ENCODE measurements around the gene MLXIP. TPM values are rescaled to one million over a fixed set of nuclear protein-coding genes. Genes with fewer than 3 reads are reported as not detected.
"Not testable (repeated sequence)": the region's sequence is repeated elsewhere in the genome, so short reads cannot be mapped to it uniquely, and the experiment has no call there.

The MLXIP gene
- total RNA-seq, 4 donors from 2014 or later: 33.8 to 82.2 (median 50.9) TPM

DNA sequence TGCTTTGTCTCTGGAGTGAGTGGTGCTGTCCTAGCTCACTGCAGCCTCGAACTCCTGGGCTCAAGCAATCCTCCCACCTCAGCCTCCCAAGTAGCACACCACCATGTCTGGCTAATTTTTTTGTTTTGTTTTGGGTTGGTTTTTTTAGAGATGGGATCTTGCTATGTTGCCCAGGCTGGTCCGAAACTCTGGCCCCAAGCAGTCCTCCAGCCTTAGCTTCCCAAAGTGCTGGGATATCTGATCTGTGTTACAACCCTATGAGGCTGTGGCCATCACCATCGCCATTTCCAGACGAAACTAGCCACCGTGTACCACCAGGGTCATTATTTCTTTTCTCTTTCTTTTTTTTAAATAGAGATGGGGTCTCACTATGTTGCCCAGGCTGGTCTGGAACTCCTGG is 92.8 kb downstream of the MLXIP start:
- intact Hi-C loops (cut with DNase I): no loop called here
- Histone ChIP-seq H3K4me1 (no peaks in the 10 kb centered on the region), H3K27me3 (peaks cover 0 to 21% (median 0%) of the 10 kb centered on the region in 4 donors), H3K27ac (replicated peaks in 1 of 4) (no peak overlapping the region), H3K9me3 (no peaks in the 10 kb centered on the region), H3K36me3 (no peaks in the 10 kb centered on the region), H3K4me3 (no peak overlapping the region)
- TF ChIP-seq CTCF (IDR thresholded peaks at IDR 0.05) (no peak), POLR2AphosphoS5 (IDR thresholded peaks at IDR 0.05) (no peak), EP300 (IDR thresholded peaks at IDR 0.05) (no peak), POLR2A (IDR thresholded peaks at IDR 0.05; ENCODE audit: low read depth) (no peak)
- 92% methylated on average over 5 of the region's 5 CpGs for WGBS
- DNase-seq (ENCODE audit: extremely low spot score): no peak

DNA sequence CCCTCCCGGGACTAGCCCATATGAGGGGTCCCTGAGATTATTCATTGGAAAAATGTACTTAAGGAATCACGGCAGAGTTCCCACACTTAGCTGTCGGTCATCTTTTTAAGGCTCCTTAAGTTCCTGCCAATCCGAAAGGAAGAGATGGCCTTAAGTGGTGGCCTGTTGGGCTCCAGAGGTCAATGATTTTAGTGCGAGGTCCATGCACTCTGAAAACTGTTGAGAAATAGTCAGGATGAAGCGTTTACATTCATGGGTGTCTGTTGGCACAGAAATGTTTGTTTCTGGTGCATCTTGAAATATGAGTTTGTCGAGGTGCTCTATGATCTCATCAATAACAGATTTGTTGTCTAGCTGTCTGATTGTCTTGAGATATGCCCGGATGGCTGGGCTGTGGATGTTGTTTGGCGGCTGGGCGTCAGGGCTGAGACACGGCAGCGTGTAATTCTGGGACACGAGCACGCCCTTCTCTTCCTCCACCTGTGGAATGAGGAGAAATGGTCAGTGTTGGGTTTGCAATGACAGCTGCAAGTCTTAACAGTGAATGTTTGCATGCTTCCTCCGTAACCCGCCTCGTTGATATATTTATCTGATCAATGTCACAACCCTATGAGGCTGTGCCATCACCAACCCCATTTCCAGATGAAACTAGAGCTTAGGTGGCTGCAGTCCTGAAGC is 93.8 kb downstream of the MLXIP start:
- no peaks in the 10 kb centered on the region for H3K36me3 ChIP-seq
- intact Hi-C loops (cut with DNase I): no loop called here
- H3K4me1 ChIP-seq: no peaks in the 10 kb centered on the region
- H3K4me3 ChIP-seq: no peak overlapping the region
- no peak overlapping the region for H3K27ac ChIP-seq (replicated peaks in 1 of 4)
- H3K27me3 ChIP-seq: peaks cover 0 to 17% (median 0%) of the 10 kb centered on the region in 4 donors
- no peaks in the 10 kb centered on the region for H3K9me3 ChIP-seq
- no peak for DNase-seq (ENCODE audit: extremely low spot score)
- 78% methylated on average over 10 of the region's 17 CpGs for WGBS
- no peak for TF ChIP-seq EP300 (IDR thresholded peaks at IDR 0.05)
- no peak for TF ChIP-seq CTCF (IDR thresholded peaks at IDR 0.05)
- TF ChIP-seq POLR2A (IDR thresholded peaks at IDR 0.05; ENCODE audit: low read depth): no peak
- TF ChIP-seq POLR2AphosphoS5 (IDR thresholded peaks at IDR 0.05): no peak

- Histone ChIP-seq H3K36me3 (no peaks in the 10 kb centered on the region), H3K4me3 (no peak within 1 kb of the TSS), H3K27me3 (peaks cover 0 to 16% (median 0%) of the 10 kb centered on the region in 4 donors), H3K27ac (replicated peaks in 1 of 4) (no peak within 1 kb of the TSS), H3K9me3 (no peaks in the 10 kb centered on the region), H3K4me1 (no peaks in the 10 kb centered on the region)
- WGBS: 93% methylated on average over 17 of the region's 17 CpGs
- intact Hi-C loops (cut with DNase I): no loop called here
- no peak for TF ChIP-seq POLR2A (IDR thresholded peaks at IDR 0.05; ENCODE audit: low read depth)
- TF ChIP-seq POLR2AphosphoS5 (IDR thresholded peaks at IDR 0.05): no peak
- TF ChIP-seq CTCF (IDR thresholded peaks at IDR 0.05): no peak
- TF ChIP-seq EP300 (IDR thresholded peaks at IDR 0.05): no peak
- peak; percentile 86 for DNase-seq (ENCODE audit: extremely low spot score)
Observed at GRCh38 chr12:122174155-122174845, 95.7 kb downstream of the MLXIP start, which contains the start of gene IL31. Gene IL31 (minus strand): TSS chr12:122174221. CDS start chr12:122174172, 49 bp downstream.

- H3K36me3 ChIP-seq; H3K9me3 ChIP-seq; H3K4me1 ChIP-seq; H3K4me3 ChIP-seq; DNase-seq (ENCODE audit: extremely low spot score); intact Hi-C loops (cut with DNase I); H3K27ac ChIP-seq (replicated peaks in 1 of 4); H3K27me3 ChIP-seq: not testable (repeated sequence)
- 96% methylated on average over 4 of the region's 4 CpGs for WGBS
Observed at GRCh38 chr12:122176473-122176872, 97.9 kb downstream of the MLXIP start.

DNA sequence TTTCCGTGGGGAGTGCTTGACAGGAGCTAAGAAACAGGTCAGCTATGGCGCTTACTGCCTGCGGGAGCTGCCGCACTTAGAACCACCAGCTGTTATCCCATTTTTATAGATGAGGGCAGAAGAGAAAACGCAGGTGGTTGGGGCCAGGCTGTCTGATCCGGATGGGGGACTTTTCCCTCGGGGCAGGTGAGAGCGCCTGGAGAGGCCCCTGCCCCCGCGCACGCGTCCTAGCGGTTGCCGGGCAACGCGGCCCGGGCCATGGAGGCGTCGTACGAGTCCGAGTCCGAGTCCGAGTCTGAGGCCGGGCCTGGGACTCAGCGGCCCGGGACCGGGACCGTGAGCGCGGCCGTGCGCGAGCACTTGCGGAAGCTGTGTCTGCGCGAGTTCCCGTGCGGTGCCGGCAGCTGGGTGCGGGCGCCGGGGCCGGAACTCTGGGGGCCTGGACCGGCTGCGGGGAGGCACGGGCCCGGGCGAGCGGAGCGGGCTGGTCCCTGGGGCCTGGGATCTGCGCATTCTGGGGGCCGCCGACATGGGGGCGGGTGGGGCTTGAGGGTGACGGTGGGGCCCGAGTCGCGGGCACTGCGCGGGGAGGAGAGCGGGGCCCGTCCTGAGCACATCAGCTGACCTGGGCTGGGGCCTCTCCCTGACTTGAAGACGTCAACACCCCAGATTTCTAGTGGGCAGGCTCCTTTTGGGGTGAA is 104.5 kb downstream of the MLXIP start, which contains the start of gene LRRC43:
Gene LRRC43, plus strand, starts transcription at position 237 of the 701 bp plus-strand sequence. Its CDS starts 22 bp downstream, at position 259.
- H3K27me3 ChIP-seq: peaks cover 0 to 9% (median 0%) of the 10 kb centered on the region in 4 donors
- intact Hi-C loops (cut with DNase I): no loop called here
- DNase-seq (ENCODE audit: extremely low spot score): no peak
- no peaks in the 10 kb centered on the region for H3K9me3 ChIP-seq
- peak within 1 kb of the TSS; percentile 55 to 65 (median 61) for H3K4me3 ChIP-seq
- TF ChIP-seq CTCF (IDR thresholded peaks at IDR 0.05): no peak
- no peak for TF ChIP-seq EP300 (IDR thresholded peaks at IDR 0.05)
- TF ChIP-seq POLR2AphosphoS5 (IDR thresholded peaks at IDR 0.05): no peak
- TF ChIP-seq POLR2A (IDR thresholded peaks at IDR 0.05; ENCODE audit: low read depth): no peak
- H3K4me1 ChIP-seq: peaks cover 0 to 13% (median 12%) of the 10 kb centered on the region in 4 donors
- H3K27ac ChIP-seq (replicated peaks in 1 of 4): no peak within 1 kb of the TSS
- no peaks in the 10 kb centered on the region for H3K36me3 ChIP-seq
- WGBS: 3% methylated on average over 18 of the region's 63 CpGs
